Heart left ventricle (tissue), 16 donors: ENCODE measurements around the gene VAPB. TPM values are rescaled to one million over a fixed set of nuclear protein-coding genes. Genes with fewer than 3 reads are reported as not detected.

Experiments
- ATAC-seq, 4 donors: fragments of 200-7000 bp; cut with Tn5 transposase; one replicate each; pipeline ENCODE4 v1.9.1; 2020 to 2022; ENCODE audit warnings: moderate library complexity in 4 of 4, mild to moderate bottlenecking in 3 of 4, moderate number of reproducible peaks in 1 of 4
- DNase-seq, 5 donors: peaks; one replicate each; pipeline ENCODE4 v3.0.0-alpha.2; 2020
- H3K27ac ChIP-seq, 12 donors: fragments of 200-600 bp; sonication (generic) in 4 of 12; one replicate each; pipeline versions ENCODE4 v1.5.0 to v1.8.0; 2016 to 2022; ENCODE audit warnings: mild to moderate bottlenecking in 2 of 12
- H3K27me3 ChIP-seq, 9 donors: fragments of 200-600 bp; sonication (generic) in 2 of 9; one replicate each; pipeline versions ENCODE4 v1.5.1 to v1.8.0; 2016 to 2022; ENCODE audit warnings: mild to moderate bottlenecking in 3 of 9
- H3K36me3 ChIP-seq, 9 donors: fragments of 200-600 bp; sonication (generic) in 2 of 9; one replicate each; pipeline versions ENCODE4 v1.5.0 to v1.8.0; 2018 to 2022; ENCODE audit warnings: mild to moderate bottlenecking in 2 of 9
- H3K4me1 ChIP-seq, 12 donors: fragments of 200-600 bp; sonication (generic) in 4 of 12; one replicate each; pipeline versions ENCODE4 v1.5.0 to v1.8.0; 2016 to 2022; ENCODE audit warnings: mild to moderate bottlenecking in 3 of 12
- H3K4me3 ChIP-seq, 12 donors: fragments of 200-600 bp; sonication (generic) in 4 of 12; one replicate each; pipeline versions ENCODE4 v1.5.0 to v1.8.0; 2017 to 2022; ENCODE audit warnings: mild to moderate bottlenecking in 9 of 12, moderate library complexity in 4 of 12
- H3K9me3 ChIP-seq, 12 donors: fragments of 200-600 bp; sonication (generic) in 4 of 12; one replicate each; pipeline versions ENCODE4 v1.5.0 to v1.8.0; 2016 to 2022; ENCODE audit warnings: mild to moderate bottlenecking in 1 of 12
- POLR2A ChIP-seq, 2 donors: fragments of 450-650 bp; IDR thresholded peaks; one replicate each; pipeline ENCODE4 v1.6.1; 2017; ENCODE audit warnings: antibody characterized with exemption in 2 of 2, mild to moderate bottlenecking in 2 of 2, moderate library complexity in 2 of 2
- whole genome bisulfite sequencing, 4 donors: extraction: QIAGEN DNeasy Blood & Tissue Kit in 2 of 4; methylation state at CpG; one replicate each; pipeline versions ENCODE4 v1.1.5 to v1.1.7; 2013 to 2018; 5-methylcytosine and 5-hydroxymethylcytosine counted together
- intact Hi-C, 10 donors: fragments of 100-400 bp; cut with DNase I; formaldehyde crosslinking; loops; one replicate each; pipeline versions ENCODE4 v1.11.1 to v1.14.2; 2022
- polyA plus RNA-seq, 2 donors: library from polyadenylated mRNA; stranded (reverse); fragments of 200-250 nt; gene quantifications; one replicate each; pipeline ENCODE4 v1.2.3, GENCODE V29; 2013
- total RNA-seq, 9 donors: library from RNA; depleted of rRNA in 2 of 9; stranded (reverse); fragments of >200 nt in 2 of 9; fragmentation: NEBNext Ultra II Directional in 3 of 9; extraction: Animal tissue kit (Norgen Biotek cat#: 25700) in 3 of 9; gene quantifications; one replicate each; pipeline versions ENCODE4 v1.1.0 to v1.2.4, GENCODE V29; 2016 to 2023
- TF ChIP-seq, protein P1 (sequence below), 12 donors: fragments of 200-600 bp; sonication (generic) in 4 of 12; IDR thresholded peaks; one replicate each; pipeline versions ENCODE4 v1.5.0 to v1.8.0; 2018 to 2022; ENCODE audit warnings: antibody characterized with exemption in 12 of 12, mild to moderate bottlenecking in 5 of 12
- donor health status: ischemic (EF 13 %, LVEDD 7.1; RV severe dilation, severe dysfunction).
- donor health status: healthy with polysubstance abuse.
- donor health status: DM: no; HTN: yes; CAD: no.
- donor health status: DM: no; HTN: no; CAD: no.
- donor health status: ischemic (EF 25% LVEDD 6.9; RV normal size, moderate dysfunction).
- donor health status: ischemic (EF 25% LVEDD 5.7; RV mildly dilated, moderate dysfunction).
- donor health status: healthy.
- donor health status: DM: yes; HTN: yes; CAD: no.
- donor health status: ischemic (EF 35%, LVEDD 5.7; RV mildly dilated, moderate dysfunction).
- donor health status: nonischemic (EF 11% LVEDD 7.7; RV severe dilation, severe dysfunction).
- donor health status: DM: yes; HTN: yes; CAD: no.
- donor health status: PGD.
- donor health status: ischemic (EF 29% LVEDD 5.4; RV normal size, mild dysfunction).
- donor health status: nonischemic (EF 23%, LVEDD 6.1; RV moderate dilation, normal function).

Gene VAPB
- total and polyA plus RNA-seq, 11 donors = 25.7 to 76.1 (median 62.7) TPM

DNA sequence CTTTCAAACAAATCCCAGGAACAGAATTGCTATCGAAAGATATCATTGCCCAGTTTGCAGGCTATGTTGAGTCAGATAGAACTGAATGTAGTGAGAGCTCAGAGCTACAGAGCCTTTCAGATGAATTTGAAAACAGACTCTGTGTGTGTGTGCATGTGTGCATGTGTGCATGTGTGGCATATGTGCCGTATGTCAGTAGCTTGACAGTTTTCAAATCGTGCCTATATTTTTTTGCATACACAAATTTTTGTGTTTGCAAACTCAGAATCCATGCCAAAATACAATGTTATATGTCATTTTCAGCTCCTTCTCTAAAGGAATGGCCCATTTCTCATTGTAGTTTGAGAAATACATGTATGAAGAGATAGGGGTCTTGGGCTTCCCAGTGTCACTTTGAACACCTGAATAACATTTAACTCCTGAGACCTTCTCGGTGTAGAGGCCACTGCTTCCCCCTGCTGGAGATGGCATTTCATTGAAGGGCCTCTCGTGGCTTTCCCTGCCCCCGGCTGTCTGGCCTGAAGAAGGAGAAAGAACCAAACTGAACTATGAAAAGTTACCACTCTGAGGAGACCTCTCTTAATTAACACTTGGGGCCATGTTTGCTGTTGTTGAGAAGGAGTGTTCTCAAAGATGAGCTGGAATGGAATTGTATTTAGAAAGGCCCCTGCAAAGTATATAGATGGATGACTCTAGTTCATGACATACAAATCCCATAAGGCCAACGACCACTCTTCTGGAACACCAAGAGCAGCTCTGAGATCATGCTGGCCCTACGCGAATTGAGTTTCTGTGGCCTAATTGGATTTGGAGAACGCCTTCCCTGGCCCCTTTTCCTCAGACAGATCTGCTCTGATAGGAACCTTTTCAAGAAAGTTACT lies 58.7 kb downstream of the VAPB start:
- TF ChIP-seq, protein P1, sequence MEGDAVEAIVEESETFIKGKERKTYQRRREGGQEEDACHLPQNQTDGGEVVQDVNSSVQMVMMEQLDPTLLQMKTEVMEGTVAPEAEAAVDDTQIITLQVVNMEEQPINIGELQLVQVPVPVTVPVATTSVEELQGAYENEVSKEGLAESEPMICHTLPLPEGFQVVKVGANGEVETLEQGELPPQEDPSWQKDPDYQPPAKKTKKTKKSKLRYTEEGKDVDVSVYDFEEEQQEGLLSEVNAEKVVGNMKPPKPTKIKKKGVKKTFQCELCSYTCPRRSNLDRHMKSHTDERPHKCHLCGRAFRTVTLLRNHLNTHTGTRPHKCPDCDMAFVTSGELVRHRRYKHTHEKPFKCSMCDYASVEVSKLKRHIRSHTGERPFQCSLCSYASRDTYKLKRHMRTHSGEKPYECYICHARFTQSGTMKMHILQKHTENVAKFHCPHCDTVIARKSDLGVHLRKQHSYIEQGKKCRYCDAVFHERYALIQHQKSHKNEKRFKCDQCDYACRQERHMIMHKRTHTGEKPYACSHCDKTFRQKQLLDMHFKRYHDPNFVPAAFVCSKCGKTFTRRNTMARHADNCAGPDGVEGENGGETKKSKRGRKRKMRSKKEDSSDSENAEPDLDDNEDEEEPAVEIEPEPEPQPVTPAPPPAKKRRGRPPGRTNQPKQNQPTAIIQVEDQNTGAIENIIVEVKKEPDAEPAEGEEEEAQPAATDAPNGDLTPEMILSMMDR (IDR thresholded peaks at IDR 0.05) = peak; percentile 46 to 65 (median 54)
- no peak for TF ChIP-seq POLR2A (IDR thresholded peaks at IDR 0.05)
- H3K9me3 ChIP-seq = no peaks in the 10 kb centered on the region
- peaks cover 0 to 8% (median 0%) of the 10 kb centered on the region in 12 donors for H3K4me1 ChIP-seq
- DNase-seq = peak in 1 of 5 donors; percentile 42
- WGBS, 4 donors = 61 to 72% (median 69%) methylated on average over 10 of the region's 10 CpGs
- no peak overlapping the region for H3K27ac ChIP-seq
- peak in 3 of 4 donors; percentile 53 to 78 (median 71) for ATAC-seq
- H3K27me3 ChIP-seq = no peaks in the 10 kb centered on the region
- intact Hi-C loops = loop anchor here (1.0 to 10.0 kb wide), 6 partner anchors 53 to 211 kb away; no protein-coding TSS in a partner anchor
- no peak overlapping the region for H3K4me3 ChIP-seq
- peaks cover 0 to 66% (median 48%) of the 10 kb centered on the region in 9 donors for H3K36me3 ChIP-seq

DNA sequence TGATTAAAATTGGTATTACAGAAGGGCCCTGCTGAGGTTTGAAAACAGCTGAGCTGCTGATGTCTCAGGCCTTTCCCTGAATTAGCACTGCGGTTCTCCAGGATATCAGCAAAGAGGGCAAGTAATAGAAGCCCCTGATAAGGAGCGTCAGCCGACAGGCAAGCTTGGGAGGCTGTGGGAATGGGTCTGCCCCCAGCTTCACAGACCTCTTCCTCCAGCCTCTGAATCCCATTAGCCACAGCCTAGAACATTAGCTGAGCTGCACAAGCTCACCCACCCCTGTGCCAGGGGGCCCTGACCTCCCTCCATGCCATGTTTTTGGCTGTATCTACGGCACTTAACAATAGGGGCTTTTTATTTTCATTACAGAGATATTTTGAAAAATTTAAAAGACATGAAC lies 59.9 kb downstream of the VAPB start:
- Histone ChIP-seq H3K9me3 (peaks cover 0 to under 1% (median 0%) of the 10 kb centered on the region in 12 donors), H3K27ac (no peak overlapping the region), H3K36me3 (peaks cover 0 to 59% (median 42%) of the 10 kb centered on the region in 9 donors), H3K4me1 (peaks cover 0 to 12% (median 0%) of the 10 kb centered on the region in 12 donors), H3K4me3 (no peak overlapping the region), H3K27me3 (no peaks in the 10 kb centered on the region)
- intact Hi-C loops = loop anchor here in 7 of 10 donors (5.0 to 10.0 kb wide), 4 partner anchors 54 to 212 kb away; no protein-coding TSS in a partner anchor
- no peak for ATAC-seq
- DNase-seq = no peak
- TF ChIP-seq POLR2A (IDR thresholded peaks at IDR 0.05) = no peak
- TF ChIP-seq, protein P1 (IDR thresholded peaks at IDR 0.05) = no peak
- 59 to 89% (median 75%) methylated on average over 4 of the region's 4 CpGs for WGBS, 4 donors

DNA sequence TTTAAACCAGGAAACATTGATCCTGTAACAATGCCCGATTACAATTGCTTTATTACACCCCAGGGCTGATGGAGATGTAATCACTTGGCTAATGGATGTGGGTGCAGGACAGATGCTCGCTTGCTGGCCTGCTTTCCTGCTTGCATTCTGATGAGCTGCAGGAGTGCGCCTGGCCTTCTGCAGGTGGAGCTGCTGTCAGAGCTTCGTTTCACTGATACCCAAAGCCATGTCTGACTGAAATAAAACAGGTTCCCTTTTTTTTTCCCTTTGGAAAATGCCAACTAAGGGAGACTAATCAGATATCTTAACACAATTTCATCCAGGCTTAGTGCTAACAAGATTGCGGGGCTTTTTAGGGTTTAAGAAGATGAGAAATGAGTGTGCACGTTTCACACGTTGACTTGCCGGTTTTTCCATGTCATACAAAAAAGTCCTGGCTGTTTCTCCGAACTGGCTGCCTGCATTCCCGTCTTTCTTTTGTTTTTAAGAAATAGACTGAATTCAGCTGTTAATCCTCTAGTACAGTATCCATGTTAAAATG lies 60.7 kb downstream of the VAPB start:
- H3K4me3 ChIP-seq = no peak overlapping the region
- H3K36me3 ChIP-seq = peaks cover 0 to 52% (median 34%) of the 10 kb centered on the region in 9 donors
- intact Hi-C loops = loop anchor here in 7 of 10 donors (5.0 to 10.0 kb wide), 4 partner anchors 55 to 212 kb away; no protein-coding TSS in a partner anchor
- TF ChIP-seq, protein P1 (IDR thresholded peaks at IDR 0.05) = no peak
- no peak for TF ChIP-seq POLR2A (IDR thresholded peaks at IDR 0.05)
- H3K27me3 ChIP-seq = no peaks in the 10 kb centered on the region
- peaks cover 0 to 12% (median 0%) of the 10 kb centered on the region in 12 donors for H3K4me1 ChIP-seq
- ATAC-seq (no peak), DNase-seq (no peak)
- H3K9me3 ChIP-seq = peaks cover 0 to 9% (median 0%) of the 10 kb centered on the region in 12 donors
- H3K27ac ChIP-seq = no peak overlapping the region
- WGBS, 4 donors = 79 to 84% (median 81%) methylated on average over 10 of the region's 10 CpGs

DNA sequence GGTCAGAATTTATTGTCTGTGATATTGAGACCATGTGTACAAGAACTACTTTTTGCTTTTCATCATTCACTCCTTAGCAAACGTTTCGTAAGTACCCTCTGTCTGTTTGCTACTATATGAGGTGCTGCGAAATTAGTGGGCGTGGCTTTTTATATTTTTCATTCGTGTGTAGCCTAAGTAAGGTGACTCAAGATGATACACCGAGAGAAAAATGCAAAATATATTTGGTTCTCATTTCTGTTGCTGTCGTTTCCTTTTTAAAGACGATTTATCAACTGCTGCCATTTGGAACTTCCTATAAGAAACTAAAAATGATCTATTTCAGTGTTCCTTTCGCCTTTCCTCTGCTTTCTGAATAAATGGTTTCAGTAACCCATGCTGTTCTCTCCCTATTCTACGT lies 61.2 kb downstream of the VAPB start:
- Histone ChIP-seq H3K27ac (no peak overlapping the region), H3K4me3 (no peak overlapping the region), H3K36me3 (peaks cover 0 to 47% (median 32%) of the 10 kb centered on the region in 9 donors), H3K4me1 (peaks cover 0 to 8% (median 0%) of the 10 kb centered on the region in 12 donors), H3K27me3 (no peaks in the 10 kb centered on the region), H3K9me3 (peaks cover 0 to 13% (median 0%) of the 10 kb centered on the region in 12 donors)
- DNase-seq = no peak
- 84 to 89% (median 87%) methylated on average over 10 of the region's 10 CpGs for WGBS, 4 donors
- TF ChIP-seq, protein P1 (IDR thresholded peaks at IDR 0.05) = no peak
- TF ChIP-seq POLR2A (IDR thresholded peaks at IDR 0.05) = no peak
- intact Hi-C loops = no loop called here
- ATAC-seq = no peak
